Measurements from ENCODE around the gene RBM45.
"Not testable (repeated sequence)": the region's sequence is repeated elsewhere in the genome, so short reads cannot be mapped to it uniquely, and the experiment has no call there.

The RBM45 gene

GRCh38 chr2:178106053-178106452 is 6.2 kb upstream of the RBM45 start:
- no peak for DNase-seq (ENCODE audit: low read depth)

GRCh38 chr2:178108176-178108575 is 4.1 kb upstream of the RBM45 start:
- DNase-seq (ENCODE audit: low read depth): no peak

GRCh38 chr2:178109813-178110212 is 2.4 kb upstream of the RBM45 start:
- no peak for DNase-seq (ENCODE audit: low read depth)

- DNase-seq (ENCODE audit: low read depth): no peak
These were observed 1.6 kb upstream of the RBM45 start for GRCh38 chr2:178110681-178111080.

- no peak for DNase-seq (ENCODE audit: low read depth)
These were observed 494 bp upstream of the RBM45 start for GRCh38 chr2:178111743-178112142.

- no peak for DNase-seq (ENCODE audit: low read depth)
These were observed 2.2 kb downstream of the RBM45 start for GRCh38 chr2:178114462-178114861.

GRCh38 chr2:178115271-178115670 is 3.0 kb downstream of the RBM45 start:
- no peak for DNase-seq (ENCODE audit: low read depth)

- DNase-seq (ENCODE audit: low read depth): no peak
These were observed 5.5 kb downstream of the RBM45 start for GRCh38 chr2:178117725-178118124.

GRCh38 chr2:178119179-178119922 is 7.1 kb downstream of the RBM45 start:
- no peak for DNase-seq (ENCODE audit: low read depth)

GRCh38 chr2:178123163-178123562 is 10.9 kb downstream of the RBM45 start:
- no peak for DNase-seq (ENCODE audit: low read depth)

GRCh38 chr2:178125125-178125524 is 12.9 kb downstream of the RBM45 start:
- DNase-seq (ENCODE audit: low read depth): no peak

GRCh38 chr2:178125862-178126261 is 13.6 kb downstream of the RBM45 start:
- no peak for DNase-seq (ENCODE audit: low read depth)

GRCh38 chr2:178128836-178129630 is 16.8 kb downstream of the RBM45 start:
- no peak for DNase-seq (ENCODE audit: low read depth)

- no peak for DNase-seq (ENCODE audit: low read depth)
These were observed 24.2 kb downstream of the RBM45 start for GRCh38 chr2:178136321-178137025.

- no peak for DNase-seq (ENCODE audit: low read depth)
These were observed 30.2 kb downstream of the RBM45 start for GRCh38 chr2:178142274-178143065.

- no peak for DNase-seq (ENCODE audit: low read depth)
These were observed 31.2 kb downstream of the RBM45 start for GRCh38 chr2:178143481-178143880.

GRCh38 chr2:178152033-178152432 is 39.8 kb downstream of the RBM45 start:
- DNase-seq (ENCODE audit: low read depth): no peak

- no peak for DNase-seq (ENCODE audit: low read depth)
These were observed 40.3 kb downstream of the RBM45 start for GRCh38 chr2:178152542-178152941.

GRCh38 chr2:178152977-178153376 is 40.7 kb downstream of the RBM45 start:
- DNase-seq (ENCODE audit: low read depth): no peak

GRCh38 chr2:178153878-178154277 is 41.6 kb downstream of the RBM45 start:
- DNase-seq (ENCODE audit: low read depth): not testable (repeated sequence)

- DNase-seq (ENCODE audit: low read depth): no peak
These were observed 43.3 kb downstream of the RBM45 start for GRCh38 chr2:178155524-178155923.

GRCh38 chr2:178157574-178157973 is 45.3 kb downstream of the RBM45 start:
- no peak for DNase-seq (ENCODE audit: low read depth)
